GM23338 (cell line): Measurements from ENCODE around the gene RASA3. TPM values are rescaled to one million over a fixed set of nuclear protein-coding genes. Genes with fewer than 3 reads are reported as not detected.

Experiments
- CTCF ChIP-seq, 2 experiments: fragments of 200-600 bp in 1 of 2; sonication (generic) in 1 of 2; conservative IDR thresholded peaks; 2 replicates each; pipeline versions ENCODE4 v1.5.1 to v1.6.1; 2016 to 2017; ENCODE audit warnings: antibody characterized with exemption in 2 of 2, low read depth in 2 of 2, mild to moderate bottlenecking in 2 of 2, moderate library complexity in 1 of 2
- EZH2 ChIP-seq: fragments of 200-600 bp; sonication (generic); IDR thresholded peaks from one replicate; pipeline ENCODE4 v1.8.0; 2017; ENCODE audit warnings: antibody characterized with exemption, mild to moderate bottlenecking, low read depth; ENCODE audit not compliant: unreplicated experiment
- EZH2phosphoT487 ChIP-seq: fragments of 200-600 bp; sonication (generic); IDR thresholded peaks from one replicate; pipeline ENCODE4 v1.8.1; 2018; ENCODE audit warnings: antibody characterized with exemption; ENCODE audit not compliant: unreplicated experiment
- POLR2AphosphoS5 ChIP-seq: IDR thresholded peaks from 2 replicates; pipeline ENCODE4 v1.6.1; 2016; ENCODE audit warnings: antibody characterized with exemption, low read depth
- STAT1 ChIP-seq: IDR thresholded peaks from one replicate; pipeline ENCODE4 v1.6.1; 2016; ENCODE audit warnings: antibody characterized with exemption; ENCODE audit not compliant: unreplicated experiment
- ZNF114 ChIP-seq: fragments of 250-450 bp; sonication (Bioruptor Pico); IDR thresholded peaks from 2 replicates; pipeline ENCODE4 v1.5.0; 2020; ENCODE audit warnings: mild to moderate bottlenecking, moderate library complexity
- ZNF331 ChIP-seq: fragments of 250-450 bp; sonication (Bioruptor Pico); IDR thresholded peaks from 2 replicates; pipeline ENCODE4 v1.5.0; 2020; ENCODE audit warnings: low read depth, mild to moderate bottlenecking, moderate library complexity
- polyA plus RNA-seq: library from polyadenylated mRNA; unstranded; fragments of >200 nt; fragmentation: Nextera tagmentation; extraction: Ambion mirVana; gene quantifications from 2 replicates; pipeline ENCODE4 v1.2.1, GENCODE V29; 2016
- total RNA-seq: library from RNA; depleted of rRNA; stranded (reverse); fragments of >200 nt; shearing (Covaris generic); gene quantifications from 2 replicates; pipeline ENCODE4 v1.2.3, GENCODE V29; 2014
- TF ChIP-seq, protein P1 (sequence below): fragments of 250-450 bp; sonication (Bioruptor Pico); IDR thresholded peaks from 2 replicates; pipeline ENCODE4 v1.5.0; 2020; ENCODE audit warnings: mild to moderate bottlenecking, moderate library complexity
- TF ChIP-seq, protein P2 (sequence below): IDR thresholded peaks from 2 replicates; pipeline ENCODE4 v1.6.1; 2016; ENCODE audit warnings: antibody characterized with exemption

RASA3 gene
- total and polyA plus RNA-seq, 2 experiments from 2014 or later = 11.2 to 20.7 TPM

DNA sequence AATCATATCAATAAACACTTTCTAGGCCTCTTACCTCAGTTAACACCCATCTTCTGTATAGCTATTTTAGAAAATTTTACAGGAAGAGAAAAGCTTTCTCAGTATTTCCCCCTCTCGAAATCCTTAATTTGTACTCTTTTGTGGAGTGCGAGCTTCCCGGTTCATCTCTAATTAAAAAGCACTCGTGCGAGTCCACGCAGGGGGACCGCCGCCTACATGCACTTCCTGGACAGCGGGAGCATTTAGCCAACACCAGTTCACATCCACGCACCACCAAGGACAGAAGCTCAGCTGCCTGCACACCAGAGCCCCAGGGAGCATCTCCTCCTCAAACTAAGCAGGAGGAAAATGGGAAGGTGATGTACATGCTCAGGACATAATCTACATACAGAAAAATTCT is 60.0 kb downstream of the RASA3 start (continued):
- TF ChIP-seq, protein P1, sequence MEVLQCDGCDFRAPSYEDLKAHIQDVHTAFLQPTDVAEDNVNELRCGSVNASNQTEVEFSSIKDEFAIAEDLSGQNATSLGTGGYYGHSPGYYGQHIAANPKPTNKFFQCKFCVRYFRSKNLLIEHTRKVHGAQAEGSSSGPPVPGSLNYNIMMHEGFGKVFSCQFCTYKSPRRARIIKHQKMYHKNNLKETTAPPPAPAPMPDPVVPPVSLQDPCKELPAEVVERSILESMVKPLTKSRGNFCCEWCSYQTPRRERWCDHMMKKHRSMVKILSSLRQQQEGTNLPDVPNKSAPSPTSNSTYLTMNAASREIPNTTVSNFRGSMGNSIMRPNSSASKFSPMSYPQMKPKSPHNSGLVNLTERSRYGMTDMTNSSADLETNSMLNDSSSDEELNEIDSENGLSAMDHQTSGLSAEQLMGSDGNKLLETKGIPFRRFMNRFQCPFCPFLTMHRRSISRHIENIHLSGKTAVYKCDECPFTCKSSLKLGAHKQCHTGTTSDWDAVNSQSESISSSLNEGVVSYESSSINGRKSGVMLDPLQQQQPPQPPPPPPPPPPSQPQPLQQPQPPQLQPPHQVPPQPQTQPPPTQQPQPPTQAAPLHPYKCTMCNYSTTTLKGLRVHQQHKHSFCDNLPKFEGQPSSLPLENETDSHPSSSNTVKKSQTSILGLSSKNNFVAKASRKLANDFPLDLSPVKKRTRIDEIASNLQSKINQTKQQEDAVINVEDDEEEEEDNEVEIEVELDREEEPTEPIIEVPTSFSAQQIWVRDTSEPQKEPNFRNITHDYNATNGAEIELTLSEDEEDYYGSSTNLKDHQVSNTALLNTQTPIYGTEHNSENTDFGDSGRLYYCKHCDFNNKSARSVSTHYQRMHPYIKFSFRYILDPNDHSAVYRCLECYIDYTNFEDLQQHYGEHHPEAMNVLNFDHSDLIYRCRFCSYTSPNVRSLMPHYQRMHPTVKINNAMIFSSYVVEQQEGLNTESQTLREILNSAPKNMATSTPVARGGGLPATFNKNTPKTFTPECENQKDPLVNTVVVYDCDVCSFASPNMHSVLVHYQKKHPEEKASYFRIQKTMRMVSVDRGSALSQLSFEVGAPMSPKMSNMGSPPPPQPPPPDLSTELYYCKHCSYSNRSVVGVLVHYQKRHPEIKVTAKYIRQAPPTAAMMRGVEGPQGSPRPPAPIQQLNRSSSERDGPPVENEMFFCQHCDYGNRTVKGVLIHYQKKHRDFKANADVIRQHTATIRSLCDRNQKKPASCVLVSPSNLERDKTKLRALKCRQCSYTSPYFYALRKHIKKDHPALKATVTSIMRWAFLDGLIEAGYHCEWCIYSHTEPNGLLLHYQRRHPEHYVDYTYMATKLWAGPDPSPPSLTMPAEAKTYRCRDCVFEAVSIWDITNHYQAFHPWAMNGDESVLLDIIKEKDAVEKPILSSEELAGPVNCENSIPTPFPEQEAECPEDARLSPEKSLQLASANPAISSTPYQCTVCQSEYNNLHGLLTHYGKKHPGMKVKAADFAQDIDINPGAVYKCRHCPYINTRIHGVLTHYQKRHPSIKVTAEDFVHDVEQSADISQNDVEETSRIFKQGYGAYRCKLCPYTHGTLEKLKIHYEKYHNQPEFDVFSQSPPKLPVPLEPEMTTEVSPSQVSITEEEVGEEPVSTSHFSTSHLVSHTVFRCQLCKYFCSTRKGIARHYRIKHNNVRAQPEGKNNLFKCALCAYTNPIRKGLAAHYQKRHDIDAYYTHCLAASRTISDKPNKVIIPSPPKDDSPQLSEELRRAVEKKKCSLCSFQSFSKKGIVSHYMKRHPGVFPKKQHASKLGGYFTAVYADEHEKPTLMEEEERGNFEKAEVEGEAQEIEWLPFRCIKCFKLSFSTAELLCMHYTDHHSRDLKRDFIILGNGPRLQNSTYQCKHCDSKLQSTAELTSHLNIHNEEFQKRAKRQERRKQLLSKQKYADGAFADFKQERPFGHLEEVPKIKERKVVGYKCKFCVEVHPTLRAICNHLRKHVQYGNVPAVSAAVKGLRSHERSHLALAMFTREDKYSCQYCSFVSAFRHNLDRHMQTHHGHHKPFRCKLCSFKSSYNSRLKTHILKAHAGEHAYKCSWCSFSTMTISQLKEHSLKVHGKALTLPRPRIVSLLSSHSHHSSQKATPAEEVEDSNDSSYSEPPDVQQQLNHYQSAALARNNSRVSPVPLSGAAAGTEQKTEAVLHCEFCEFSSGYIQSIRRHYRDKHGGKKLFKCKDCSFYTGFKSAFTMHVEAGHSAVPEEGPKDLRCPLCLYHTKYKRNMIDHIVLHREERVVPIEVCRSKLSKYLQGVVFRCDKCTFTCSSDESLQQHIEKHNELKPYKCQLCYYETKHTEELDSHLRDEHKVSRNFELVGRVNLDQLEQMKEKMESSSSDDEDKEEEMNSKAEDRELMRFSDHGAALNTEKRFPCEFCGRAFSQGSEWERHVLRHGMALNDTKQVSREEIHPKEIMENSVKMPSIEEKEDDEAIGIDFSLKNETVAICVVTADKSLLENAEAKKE = no peak
- no peak for TF ChIP-seq STAT1
- TF ChIP-seq, protein P2, sequence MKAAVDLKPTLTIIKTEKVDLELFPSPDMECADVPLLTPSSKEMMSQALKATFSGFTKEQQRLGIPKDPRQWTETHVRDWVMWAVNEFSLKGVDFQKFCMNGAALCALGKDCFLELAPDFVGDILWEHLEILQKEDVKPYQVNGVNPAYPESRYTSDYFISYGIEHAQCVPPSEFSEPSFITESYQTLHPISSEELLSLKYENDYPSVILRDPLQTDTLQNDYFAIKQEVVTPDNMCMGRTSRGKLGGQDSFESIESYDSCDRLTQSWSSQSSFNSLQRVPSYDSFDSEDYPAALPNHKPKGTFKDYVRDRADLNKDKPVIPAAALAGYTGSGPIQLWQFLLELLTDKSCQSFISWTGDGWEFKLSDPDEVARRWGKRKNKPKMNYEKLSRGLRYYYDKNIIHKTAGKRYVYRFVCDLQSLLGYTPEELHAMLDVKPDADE = no peak
- TF ChIP-seq CTCF (conservative IDR thresholded peaks at IDR 0.05; ENCODE audit: low read depth in 2 of 2) = no peak
- TF ChIP-seq EZH2 = no peak
- no peak for TF ChIP-seq ZNF114 (CRISPR knock-in tag)
- no peak for TF ChIP-seq POLR2AphosphoS5
- TF ChIP-seq ZNF331 (CRISPR knock-in tag) = no peak
- TF ChIP-seq EZH2phosphoT487 = no peak
